ENCODE results near the gene ADAP2.

GRCh38 chr17:30990458-30990857, 68.7 kb downstream of the ADAP2 start:
- no peak for TF ChIP-seq CTCF (IDR thresholded peaks at IDR 0.05)
- no peak for TF ChIP-seq POLR2A (IDR thresholded peaks at IDR 0.05; ENCODE audit: low read depth)
- no peak for TF ChIP-seq POLR2AphosphoS5 (IDR thresholded peaks at IDR 0.05)
- no peak for TF ChIP-seq EP300 (IDR thresholded peaks at IDR 0.05)

Data from esophagus muscularis mucosa (tissue), 4 donors.